Adrenal gland (tissue), 5 donors: ENCODE data around the gene ETV3L.

ENCODE experiments used
- CTCF ChIP-seq, 6 experiments: fragments of 450-650 bp in 4 of 6; fragments of 200-600 bp in 2 of 6; sonication (generic) in 1 of 6; IDR thresholded peaks; 1 replicate in 5 of 6; 2 replicates in 1 of 6; pipeline versions ENCODE4 v1.5.1 to v1.8.0; 2016 to 2021; ENCODE audit warnings: antibody characterized with exemption in 6 of 6, mild to moderate bottlenecking in 2 of 6, moderate library complexity in 1 of 6
- POLR2A ChIP-seq, 2 donors: fragments of 450-650 bp; IDR thresholded peaks; one replicate each; pipeline ENCODE4 v1.6.1; 2017; ENCODE audit warnings: antibody characterized with exemption in 2 of 2, mild to moderate bottlenecking in 2 of 2, moderate library complexity in 1 of 2
- donor health status: DM: no; HTN: no; CAD: no.

GRCh38 chr1:157089789-157090188 lies 9.8 kb downstream of the ETV3L start:
- TF ChIP-seq POLR2A (IDR thresholded peaks at IDR 0.05): no peak
- TF ChIP-seq CTCF (IDR thresholded peaks at IDR 0.05): no peak
